ENCODE results near the gene ROBO1. TPM values are rescaled to one million over a fixed set of nuclear protein-coding genes. Genes with fewer than 3 reads are reported as not detected.
"Not testable (repeated sequence)": the region's sequence is repeated elsewhere in the genome, so short reads cannot be mapped to it uniquely, and the experiment has no call there.

Gene ROBO1
- total RNA-seq, 1 donor from 2014 or later: 18.7 TPM

GRCh38 chr3:78721771-78722543, 1045.8 kb downstream of the ROBO1 start:
- DNase-seq (ENCODE audit: low read depth): no peak

- DNase-seq (ENCODE audit: low read depth): no peak
Measured at GRCh38 chr3:78718707-78719106, 1049.1 kb downstream of the ROBO1 start.

GRCh38 chr3:78717041-78717440, 1050.8 kb downstream of the ROBO1 start:
- DNase-seq (ENCODE audit: low read depth): no peak

GRCh38 chr3:78712941-78713340, 1054.9 kb downstream of the ROBO1 start:
- no peak for DNase-seq (ENCODE audit: low read depth)

GRCh38 chr3:78712270-78712669, 1055.5 kb downstream of the ROBO1 start:
- no peak for DNase-seq (ENCODE audit: low read depth)

- DNase-seq (ENCODE audit: low read depth): no peak
Measured at GRCh38 chr3:78708565-78709073, 1059.2 kb downstream of the ROBO1 start.

GRCh38 chr3:78707609-78708008, 1060.2 kb downstream of the ROBO1 start:
- DNase-seq (ENCODE audit: low read depth): no peak

GRCh38 chr3:78706906-78707523, 1060.8 kb downstream of the ROBO1 start:
- no peak for DNase-seq (ENCODE audit: low read depth)

GRCh38 chr3:78703944-78704343, 1063.9 kb downstream of the ROBO1 start:
- DNase-seq (ENCODE audit: low read depth): no peak

- DNase-seq (ENCODE audit: low read depth): no peak
Measured at GRCh38 chr3:78701537-78701936, 1066.3 kb downstream of the ROBO1 start.

- no peak for DNase-seq (ENCODE audit: low read depth)
Measured at GRCh38 chr3:78698431-78698830, 1069.4 kb downstream of the ROBO1 start.

GRCh38 chr3:78697426-78697825, 1070.4 kb downstream of the ROBO1 start:
- DNase-seq (ENCODE audit: low read depth): no peak

- DNase-seq (ENCODE audit: low read depth): no peak
Measured at GRCh38 chr3:78690766-78691165, 1077.0 kb downstream of the ROBO1 start.

GRCh38 chr3:78689378-78689777, 1078.4 kb downstream of the ROBO1 start:
- no peak for DNase-seq (ENCODE audit: low read depth)

GRCh38 chr3:78687520-78687919, 1080.3 kb downstream of the ROBO1 start:
- no peak for DNase-seq (ENCODE audit: low read depth)

GRCh38 chr3:78683284-78683683, 1084.5 kb downstream of the ROBO1 start:
- DNase-seq (ENCODE audit: low read depth): no peak

- DNase-seq (ENCODE audit: low read depth): not testable (repeated sequence)
Measured at GRCh38 chr3:78675119-78675805, 1092.5 kb downstream of the ROBO1 start.

- DNase-seq (ENCODE audit: low read depth): no peak
Measured at GRCh38 chr3:78670746-78671145, 1097.1 kb downstream of the ROBO1 start.

GRCh38 chr3:78670094-78670493, 1097.7 kb downstream of the ROBO1 start:
- peak; percentile 18 for DNase-seq (ENCODE audit: low read depth)

- DNase-seq (ENCODE audit: low read depth): no peak
Measured at GRCh38 chr3:78668302-78668701, 1099.5 kb downstream of the ROBO1 start.

GRCh38 chr3:78666470-78666800, 1101.4 kb downstream of the ROBO1 start:
- DNase-seq (ENCODE audit: low read depth): no peak

GRCh38 chr3:78665776-78666469, 1101.9 kb downstream of the ROBO1 start:
- no peak for DNase-seq (ENCODE audit: low read depth)

All from myocyte (in vitro differentiated cells).